ENCODE measurements around the gene NR1H2.
"Not testable (repeated sequence)": the region's sequence is repeated elsewhere in the genome, so short reads cannot be mapped to it uniquely, and the experiment has no call there.

Gene NR1H2

DNA sequence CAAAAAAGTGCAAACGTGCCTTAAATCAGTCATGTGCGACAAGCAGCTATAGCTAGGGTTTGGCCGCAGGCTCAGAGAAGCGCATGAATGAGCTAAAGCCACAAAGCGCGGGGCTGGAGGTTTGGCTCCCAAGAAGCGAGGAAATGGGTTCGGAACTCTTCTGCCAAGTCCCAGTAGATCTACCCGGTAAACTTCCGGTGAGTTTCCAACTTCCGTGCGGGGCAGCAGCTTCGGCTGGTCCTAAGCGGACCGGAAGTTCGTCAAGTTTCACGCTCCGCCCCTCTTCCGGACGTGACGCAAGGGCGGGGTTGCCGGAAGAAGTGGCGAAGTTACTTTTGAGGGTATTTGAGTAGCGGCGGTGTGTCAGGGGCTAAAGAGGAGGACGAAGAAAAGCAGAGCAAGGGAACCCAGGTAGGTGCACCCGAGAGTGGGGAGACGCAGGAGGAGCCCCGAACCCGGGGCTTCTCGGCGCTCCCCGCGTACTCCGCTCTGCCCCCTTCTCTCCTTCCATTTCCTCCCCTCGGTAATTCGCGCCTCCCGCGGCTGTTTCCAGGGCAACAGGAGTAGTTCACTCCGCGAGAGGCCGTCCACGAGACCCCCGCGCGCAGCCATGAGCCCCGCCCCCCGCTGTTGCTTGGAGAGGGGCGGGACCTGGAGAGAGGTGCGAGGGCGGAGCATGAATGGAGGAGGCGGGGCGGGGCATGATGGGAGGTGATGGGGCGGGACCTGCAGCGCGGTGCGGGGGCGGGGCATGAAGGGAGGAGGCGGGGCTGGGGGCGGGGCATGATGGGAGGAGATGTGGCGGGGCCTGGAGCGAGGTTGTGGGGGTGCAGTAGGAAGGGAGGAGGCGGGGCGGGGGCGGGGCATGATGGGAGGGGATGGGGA is at the start of gene NR1H2:
NR1H2 (plus strand) TSS at position 292 of the 885 bp plus-strand sequence. CDS start 1,149 bp downstream, outside the sequence.
- DNase-seq: peak; percentile 95

- no peak for DNase-seq
Observed at GRCh38 chr19:50327013-50327412, 49.2 kb upstream of the NR1H2 start.

DNA sequence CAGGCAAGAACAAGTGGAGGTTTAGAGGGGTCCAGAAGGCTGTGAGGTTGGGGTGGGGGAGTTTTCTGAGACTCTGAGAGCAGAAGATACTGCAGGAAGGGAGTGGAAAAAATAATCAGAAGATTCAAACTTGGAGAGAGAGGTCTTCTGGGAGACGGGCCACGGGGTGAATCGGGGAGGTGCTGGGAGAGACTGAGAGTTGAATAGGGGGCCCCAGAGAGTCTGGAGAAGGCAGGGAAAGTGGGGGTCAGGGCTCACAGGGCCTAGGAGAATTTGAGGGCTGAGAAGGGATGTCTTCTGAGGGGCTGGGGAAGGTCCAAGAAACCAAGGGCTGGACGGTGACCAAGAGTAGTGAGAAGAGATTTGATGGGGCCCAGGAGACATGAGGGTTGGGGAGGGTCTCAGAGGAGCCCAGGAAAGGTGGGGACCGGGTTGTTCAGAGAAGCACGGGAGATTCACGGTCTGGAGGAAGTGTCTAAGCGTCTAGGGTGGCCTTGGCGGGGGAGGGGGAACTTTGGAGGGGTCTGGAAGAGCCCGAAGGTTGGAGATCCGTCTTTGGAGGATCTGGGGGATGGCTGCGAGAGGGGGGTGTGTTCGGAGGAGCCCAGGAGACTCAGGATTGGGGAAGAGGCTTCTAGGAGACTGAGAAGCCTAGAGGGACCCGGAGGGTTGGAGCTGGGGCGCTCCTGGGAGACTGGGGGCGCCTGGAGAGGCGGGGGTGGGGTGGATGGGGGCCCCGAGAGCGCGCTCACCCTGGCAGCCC is 48.6 kb upstream of the NR1H2 start:
- DNase-seq: no peak

DNA sequence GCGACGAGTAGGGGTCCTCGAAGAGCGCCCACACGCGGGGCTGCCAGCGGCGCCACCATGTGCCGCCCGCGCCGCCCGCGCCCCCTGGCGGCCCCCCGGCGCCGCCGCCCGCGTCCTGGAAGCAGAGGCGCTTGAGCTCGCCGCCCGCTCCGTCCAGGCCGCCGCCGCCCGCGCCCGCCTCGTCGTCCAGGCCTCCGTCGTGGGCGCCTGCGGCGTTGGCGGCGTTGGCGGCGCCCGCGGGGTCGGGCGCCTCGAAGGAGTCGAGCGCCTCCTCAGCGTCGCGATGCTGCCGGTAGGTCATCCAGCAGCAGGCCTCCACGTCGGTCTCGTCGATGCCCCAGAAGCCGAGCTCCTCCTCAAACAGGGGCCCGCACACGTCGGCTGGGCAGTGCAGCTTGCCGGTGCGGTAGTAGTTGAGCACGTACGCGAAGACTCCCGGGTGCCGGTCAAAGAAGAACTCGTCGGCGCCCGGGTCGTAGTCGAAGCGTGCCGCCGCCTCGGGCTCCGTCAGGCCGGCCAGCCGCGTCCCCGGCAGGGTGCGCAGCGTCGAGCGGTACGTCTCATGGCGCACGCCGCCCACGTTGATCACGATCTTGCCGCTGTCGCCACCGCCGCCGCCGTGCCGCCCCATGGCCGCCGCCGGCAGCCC is 47.9 kb upstream of the NR1H2 start:
- DNase-seq: peak; percentile 74

DNA sequence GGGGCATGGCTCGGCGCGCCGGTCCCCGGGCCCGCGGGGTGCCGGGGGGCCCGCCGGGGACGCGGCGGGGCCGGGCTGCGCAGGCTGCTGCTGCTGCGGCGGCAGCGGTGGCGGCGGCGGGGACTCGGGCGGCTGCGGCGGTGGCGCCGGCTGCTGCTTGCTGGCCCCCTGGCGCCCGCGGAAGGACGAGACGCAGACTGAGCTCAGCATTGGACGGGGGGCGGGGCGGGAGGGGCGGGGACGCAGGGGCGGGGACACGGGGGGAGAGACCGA is 47.4 kb upstream of the NR1H2 start:
- no peak for DNase-seq

DNA sequence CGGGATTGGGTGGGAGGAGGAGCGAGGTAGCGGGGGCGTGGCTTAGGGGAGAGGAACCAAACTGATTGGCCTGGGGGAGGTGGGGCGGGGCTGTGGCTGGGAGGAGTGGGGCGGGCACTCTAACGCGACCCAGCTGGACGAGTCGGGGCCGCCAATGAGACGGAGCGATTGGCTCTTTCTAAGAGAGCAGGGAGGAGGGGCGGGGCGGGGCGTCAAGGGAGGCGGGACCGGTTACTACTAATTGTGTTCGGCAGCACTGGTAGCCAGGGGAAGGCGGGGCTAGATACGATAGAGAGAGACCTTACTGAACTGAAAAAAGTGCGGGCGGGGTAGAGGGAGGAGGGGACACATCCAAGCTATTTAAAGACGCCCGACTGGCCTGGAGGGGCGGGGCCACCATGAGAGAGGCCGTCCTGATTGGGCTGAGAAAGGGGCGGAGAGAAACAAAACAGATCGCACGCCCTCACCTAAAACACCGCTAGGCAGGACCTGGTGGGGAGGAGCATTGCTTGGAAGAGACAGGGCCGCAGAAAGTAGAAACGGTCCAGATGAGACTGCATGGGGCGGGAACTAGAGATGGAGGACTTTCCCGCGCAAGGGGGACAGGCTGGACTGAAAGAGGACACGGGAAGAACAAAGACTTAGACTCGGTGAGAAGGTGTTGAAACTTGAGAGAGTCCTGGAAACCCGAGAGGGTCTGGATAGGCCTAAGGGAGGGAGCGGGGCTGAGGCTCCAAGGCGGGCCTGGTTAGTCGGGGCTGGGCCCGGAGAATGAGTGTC is 46.9 kb upstream of the NR1H2 start, which contains the start of gene KCNC3:
KCNC3 (minus strand) TSS at position 232 of the 780 bp plus-strand sequence. CDS start 295 bp downstream, outside the sequence.
- peak; percentile 97 for DNase-seq

DNA sequence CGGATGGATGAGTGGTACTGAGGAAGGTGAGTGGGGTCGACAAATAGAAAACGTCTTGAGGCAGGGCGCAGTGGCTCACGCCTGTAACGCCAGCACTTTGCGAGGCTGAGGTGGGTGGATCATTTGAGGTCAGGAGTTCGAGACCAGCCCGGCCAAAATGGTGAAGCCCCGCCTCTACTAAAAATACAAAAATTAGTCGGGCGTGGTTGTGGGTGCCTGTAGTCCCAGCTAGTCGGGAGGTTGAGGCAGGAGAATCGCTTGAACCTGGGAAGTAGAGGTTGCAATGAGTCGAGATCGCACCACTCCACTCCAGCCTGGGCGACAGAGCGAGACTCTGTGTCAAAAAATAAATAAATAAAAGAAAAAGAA is 46.3 kb upstream of the NR1H2 start:
- peak; percentile 70 for DNase-seq

DNA sequence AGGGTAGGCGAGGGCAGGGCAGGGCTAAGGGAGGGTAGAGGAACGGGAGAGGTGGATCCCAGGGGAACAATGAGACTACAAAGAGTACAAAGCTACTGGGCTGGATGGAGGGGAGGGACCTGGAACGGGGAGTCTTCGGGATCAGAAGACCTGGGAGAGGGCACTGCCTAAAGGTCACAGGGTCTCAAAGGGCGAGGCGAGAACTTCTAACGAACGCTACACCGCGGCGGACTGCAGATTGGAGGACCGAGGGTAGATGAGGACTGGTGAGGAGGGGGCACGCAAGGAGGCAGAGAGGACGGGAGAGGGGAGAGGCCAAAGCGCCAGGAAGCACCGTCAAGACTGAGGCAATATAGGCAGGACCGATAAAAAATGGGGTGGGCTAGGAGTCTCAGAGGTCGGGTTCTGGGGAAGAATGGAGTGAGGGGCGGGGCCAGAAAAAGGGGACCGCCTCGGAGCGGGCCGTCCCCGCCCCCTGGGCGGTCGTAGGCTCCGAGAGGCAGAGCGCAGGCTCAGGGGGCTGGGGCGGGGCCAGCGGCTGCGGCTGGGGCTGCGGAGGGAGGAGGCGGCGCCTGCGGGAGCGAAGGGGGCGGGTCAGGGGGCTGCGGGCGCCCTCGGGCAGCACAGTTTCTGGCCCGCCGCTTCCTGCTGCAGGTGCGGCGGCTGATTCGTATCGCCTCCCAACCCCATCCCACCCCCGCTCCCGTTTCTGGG is 45.7 kb upstream of the NR1H2 start:
- DNase-seq: peak; percentile 93

DNA sequence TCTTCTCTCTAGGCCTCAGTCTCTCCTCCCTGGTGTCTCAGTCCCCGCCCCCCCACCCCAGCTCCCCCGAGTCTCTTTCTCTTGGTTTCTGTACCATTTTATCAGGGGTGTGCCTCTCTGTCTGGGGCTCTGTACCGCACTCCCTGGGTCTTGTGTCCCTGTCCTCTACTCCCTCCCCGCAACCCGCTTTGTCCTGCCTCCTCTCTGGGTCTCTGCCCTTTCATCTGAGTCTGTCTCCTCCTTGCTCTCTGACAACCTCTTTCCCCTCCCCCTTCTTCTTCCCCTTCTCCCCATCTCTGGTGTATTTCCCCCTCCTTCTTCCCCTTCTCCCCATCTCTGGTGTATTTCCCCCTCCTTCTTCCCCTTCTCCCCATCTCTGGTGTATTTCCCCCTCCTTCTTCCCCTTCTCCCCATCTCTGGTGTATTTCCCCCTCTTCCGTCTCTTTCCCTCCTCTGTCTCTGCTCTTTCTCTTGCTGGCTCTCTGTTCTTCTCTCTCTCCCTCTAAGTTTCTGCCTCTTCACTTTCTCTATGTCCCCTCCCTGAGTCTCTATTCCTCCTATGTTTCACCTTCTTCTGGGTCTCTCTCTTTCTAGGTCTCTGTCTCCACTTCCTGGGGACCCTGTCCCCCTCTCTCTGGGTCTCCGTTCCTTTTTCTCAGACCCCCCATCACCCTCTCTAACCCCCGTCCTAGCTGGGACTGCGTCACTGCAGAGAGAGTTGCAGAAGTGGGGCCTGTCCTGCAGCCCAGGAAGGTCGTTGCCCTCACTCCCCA is 44.9 kb upstream of the NR1H2 start:
- DNase-seq: no peak

DNA sequence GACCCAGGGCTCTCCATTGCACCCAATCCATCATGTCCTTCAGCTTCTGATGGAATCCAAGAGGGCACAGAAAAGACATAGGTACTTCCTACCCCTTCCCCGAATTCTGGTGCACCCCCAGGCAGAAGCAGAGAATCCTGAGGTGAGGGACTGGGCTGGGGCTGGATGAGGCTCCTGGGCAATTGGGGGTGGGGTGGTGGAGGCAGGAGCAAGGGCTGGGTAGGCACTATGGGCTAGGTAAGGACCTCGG is 44.3 kb upstream of the NR1H2 start:
- DNase-seq: no peak

DNA sequence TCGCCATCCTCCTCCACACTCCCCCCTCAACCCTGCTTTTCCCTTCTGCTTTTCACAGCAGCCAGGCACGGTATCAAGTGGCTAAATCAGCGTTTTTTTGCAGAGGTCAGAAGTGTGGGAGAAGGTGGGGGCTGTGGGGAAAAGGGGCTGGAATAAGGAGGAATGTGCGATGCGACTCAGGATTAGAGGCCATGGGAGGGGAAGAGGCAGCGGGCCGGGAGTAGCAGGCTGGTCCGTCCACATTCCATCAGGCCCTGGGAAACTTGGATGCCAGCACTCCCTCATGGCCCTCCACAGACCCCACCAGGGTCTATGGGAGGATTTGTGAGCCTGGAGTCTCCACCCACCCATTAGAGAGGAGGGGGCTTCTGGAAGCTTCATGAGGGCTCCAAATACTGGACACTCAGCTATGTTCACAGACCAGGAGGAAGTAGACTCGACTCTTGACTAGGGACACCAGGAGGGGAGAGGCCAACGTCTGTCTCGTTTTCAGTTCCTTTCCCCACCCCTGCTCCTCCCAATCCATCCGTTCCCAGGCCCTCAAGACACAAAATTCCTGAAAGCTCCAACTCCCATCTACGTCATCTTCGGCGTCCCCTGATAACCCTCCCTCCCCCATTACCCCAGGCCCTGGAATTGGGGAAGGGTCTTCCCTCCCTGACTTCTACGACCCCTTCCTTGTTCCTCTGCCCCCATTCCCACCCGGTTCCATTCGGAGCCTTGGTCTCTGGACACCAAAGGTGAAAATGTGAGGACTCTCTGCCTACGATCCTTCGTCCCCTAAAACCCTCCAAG is 43.8 kb upstream of the NR1H2 start:
- no peak for DNase-seq

DNA sequence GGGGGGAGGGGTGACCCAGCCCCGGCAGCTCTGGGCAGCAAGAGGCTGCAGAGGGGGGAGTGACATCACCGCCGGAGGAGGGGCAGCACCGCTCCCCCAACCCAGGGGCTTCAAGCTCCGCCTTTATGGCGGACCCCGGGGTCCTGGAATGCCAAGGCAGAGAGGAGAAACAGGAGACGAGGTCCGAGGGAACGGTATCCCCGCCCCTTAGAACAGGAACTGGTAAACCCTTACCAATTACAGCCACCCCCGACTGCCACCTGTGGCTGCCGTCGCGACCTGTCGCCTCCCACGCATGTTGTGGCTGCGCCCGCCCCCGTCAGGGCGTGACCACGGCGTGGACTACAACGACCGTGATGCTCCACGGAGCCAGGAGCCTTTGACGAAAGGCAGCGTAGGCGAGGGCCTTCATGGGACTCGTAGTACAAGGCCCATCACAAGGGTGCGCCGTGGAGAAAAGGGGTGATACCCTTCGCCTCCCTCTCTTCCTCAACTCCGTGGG is 43.0 kb upstream of the NR1H2 start:
- peak; percentile 96 for DNase-seq

GRCh38 chr19:50333737-50334617 is 42.3 kb upstream of the NR1H2 start:
- peak; percentile 96 for DNase-seq

DNA sequence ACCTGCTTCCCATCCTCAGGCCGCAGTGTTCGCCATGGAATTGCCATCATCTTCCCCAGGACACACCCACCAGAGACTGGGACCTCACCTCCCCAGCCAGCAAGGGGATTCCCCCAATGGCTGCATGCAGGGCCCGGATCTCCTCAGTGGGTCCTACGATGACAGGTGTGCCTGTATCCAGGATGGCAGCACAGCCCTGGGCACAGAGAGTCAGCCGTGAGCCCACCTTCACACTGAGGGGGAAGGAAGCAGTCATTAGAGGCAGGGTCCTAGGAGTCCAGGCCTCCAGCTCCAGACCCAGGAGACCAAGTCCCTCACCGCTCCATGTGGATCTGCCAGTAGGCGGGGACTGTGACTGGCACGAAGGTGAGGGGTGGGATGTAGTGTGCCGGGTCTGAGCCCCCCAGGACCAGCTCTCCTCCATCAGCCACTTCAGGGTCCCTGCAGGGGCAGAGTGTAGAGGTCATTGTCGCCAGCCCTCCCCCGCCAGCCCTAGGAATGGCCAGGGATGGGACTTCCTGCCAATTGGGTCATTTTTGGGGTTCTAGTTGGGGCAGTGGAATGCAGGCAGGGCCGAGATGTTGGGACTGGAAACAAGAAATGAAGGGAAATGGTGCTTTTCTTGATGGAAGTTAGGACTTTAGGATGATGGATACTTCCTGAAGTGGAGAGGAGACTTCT is 41.4 kb upstream of the NR1H2 start:
- no peak for DNase-seq

DNA sequence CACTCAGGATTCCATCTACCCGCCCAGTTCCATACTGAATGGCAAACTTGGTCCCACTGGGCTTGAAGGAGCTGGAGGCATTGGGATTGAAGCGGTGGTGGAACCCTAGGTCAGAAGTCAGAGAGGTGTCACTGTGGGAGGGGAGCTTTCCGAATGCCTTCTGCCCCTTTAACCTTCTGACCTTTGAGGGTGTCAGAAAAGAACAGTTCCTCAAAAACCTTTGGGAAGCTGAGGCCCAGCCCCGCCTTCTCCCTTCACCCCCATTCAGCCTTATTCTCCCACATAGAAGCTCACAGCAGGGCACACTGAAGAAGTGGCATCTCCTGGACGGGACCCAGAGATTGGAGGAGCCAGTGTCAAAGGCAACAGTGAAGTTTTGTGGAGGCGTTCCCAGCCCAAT is 39.2 kb upstream of the NR1H2 start:
- not testable (repeated sequence) for DNase-seq

- no peak for DNase-seq
Observed at GRCh38 chr19:50340331-50340730, 35.9 kb upstream of the NR1H2 start.

- DNase-seq: no peak
Observed at GRCh38 chr19:50341091-50341564, 35.1 kb upstream of the NR1H2 start.

DNA sequence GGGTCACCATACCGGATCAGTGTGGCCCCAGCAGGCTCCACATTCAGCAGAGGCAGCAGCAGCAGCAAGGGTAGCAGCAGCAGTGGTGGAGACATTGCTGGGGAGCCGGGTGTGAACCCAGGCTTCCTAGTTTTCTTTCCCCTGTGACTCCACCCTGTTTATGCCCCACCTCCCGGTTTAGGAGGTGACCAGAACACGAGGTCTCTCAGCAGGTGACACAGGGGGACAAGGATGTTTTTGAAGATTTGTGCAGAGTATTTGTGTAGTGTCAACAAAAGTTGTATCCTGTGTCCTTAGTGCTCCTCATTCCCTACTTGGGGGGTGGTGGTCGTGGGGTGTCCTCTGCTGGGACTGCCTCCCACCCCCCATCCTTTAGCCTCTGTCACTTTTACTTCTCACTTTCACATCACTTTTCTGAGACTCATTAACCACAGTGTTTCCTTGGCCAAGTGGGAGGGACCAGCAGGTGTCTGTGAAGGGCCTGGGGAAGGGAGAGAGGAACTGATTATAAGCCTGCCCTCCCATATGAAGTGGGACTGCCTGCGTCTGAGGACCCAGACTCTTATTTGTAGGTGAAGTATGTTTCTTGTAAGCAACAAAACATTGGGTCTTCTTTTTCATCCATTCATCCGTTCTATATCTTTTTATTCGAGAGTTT is 31.5 kb upstream of the NR1H2 start:
- DNase-seq: no peak
